Measurements from ENCODE around the gene OR7G1. TPM values are rescaled to one million over a fixed set of nuclear protein-coding genes. Genes with fewer than 3 reads are reported as not detected.
"Not testable (repeated sequence)": the region's sequence is repeated elsewhere in the genome, so short reads cannot be mapped to it uniquely, and the experiment has no call there.

Gene OR7G1
- total RNA-seq, 1 experiment from 2014 or later = not detected

- no peak for DNase-seq (ENCODE audit: low spot score)
These were observed 36.9 kb downstream of the OR7G1 start for GRCh38 chr19:9078651-9079050.

GRCh38 chr19:9076901-9077300, 38.7 kb downstream of the OR7G1 start:
- no peak for DNase-seq (ENCODE audit: low spot score)

GRCh38 chr19:9075064-9075949, 40.3 kb downstream of the OR7G1 start:
- peak; percentile 98 for DNase-seq (ENCODE audit: low spot score)

DNA sequence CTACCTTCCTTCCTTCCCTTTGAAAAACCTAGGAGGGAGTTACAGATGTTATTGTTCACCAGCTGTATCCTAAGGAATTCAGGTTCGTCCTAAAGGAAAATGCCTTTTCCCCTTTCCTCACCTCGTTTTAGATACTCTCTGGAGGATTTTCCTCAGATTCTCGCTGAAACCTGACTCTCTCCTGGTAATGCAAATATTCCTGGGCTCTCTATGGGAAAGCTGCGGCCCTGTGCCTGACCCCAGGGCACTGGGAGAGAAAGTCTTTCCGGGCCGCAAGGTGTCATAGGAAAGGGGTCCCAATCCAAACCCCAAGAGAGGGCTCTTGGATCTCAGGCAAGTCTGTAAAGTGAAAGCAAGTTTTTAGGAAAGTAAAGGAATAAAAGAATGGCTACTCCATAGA, 41.8 kb downstream of the OR7G1 start:
- DNase-seq (ENCODE audit: low spot score) = no peak

- not testable (repeated sequence) for DNase-seq (ENCODE audit: low spot score)
These were observed 43.8 kb downstream of the OR7G1 start for GRCh38 chr19:9071720-9072119.

DNA sequence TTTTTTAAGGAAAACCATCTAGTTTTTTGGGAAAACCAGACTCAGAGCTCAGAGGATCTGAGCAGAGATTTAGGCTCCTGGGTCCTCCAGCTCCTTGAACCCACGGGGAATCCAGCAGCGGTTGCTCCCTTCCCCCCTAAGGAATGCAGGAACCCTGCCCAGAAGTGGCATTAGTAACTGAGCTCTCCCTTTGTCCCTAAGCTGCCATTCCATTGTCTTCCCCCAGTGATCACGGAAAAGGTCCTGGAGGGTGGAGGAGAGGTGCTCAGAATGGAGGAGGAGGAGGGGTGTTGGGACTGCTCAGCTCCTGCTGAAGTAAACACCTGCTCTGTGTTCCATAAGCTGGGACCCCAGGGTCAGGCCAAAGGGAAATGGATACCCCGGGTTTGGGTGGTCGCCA, 45.5 kb downstream of the OR7G1 start:
- no peak for DNase-seq (ENCODE audit: low spot score)

DNA sequence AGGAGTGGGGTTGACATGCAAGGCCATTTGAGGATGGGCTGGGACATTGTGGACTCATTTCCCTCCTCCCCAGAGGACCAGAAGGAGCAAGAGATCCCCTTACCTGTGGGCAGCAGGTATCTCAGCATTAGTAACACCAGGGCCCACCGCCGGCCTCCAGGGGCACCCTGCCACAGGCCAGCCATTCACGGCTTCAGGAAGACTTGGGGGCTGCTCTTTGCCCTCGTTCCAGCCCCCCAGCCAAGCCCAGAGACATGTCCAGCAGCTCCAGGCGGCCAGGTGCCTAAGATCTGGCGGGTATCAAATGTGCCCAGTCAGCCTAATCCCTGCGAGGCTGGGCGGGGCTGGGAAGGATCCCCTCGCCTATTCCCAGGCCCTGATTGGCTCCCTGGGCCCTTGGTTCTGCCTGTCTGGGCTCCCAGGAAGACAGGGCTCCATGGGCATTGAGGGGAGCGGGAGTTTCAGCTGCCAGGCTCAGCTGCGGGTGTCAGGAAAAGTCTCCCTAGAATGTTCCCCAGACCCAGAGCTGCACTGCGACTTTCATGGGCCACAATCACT, 50.0 kb downstream of the OR7G1 start:
- no peak for DNase-seq (ENCODE audit: low spot score)

Other genes starting within 250 kb of the OR7G1 start
- not detected in 2 replicates for gene MUC16, start 105.4 kb downstream of the OR7G1 start, total RNA-seq (2014; rRNA removed; shearing (Covaris generic))
- gene OR1M1, start 28.7 kb downstream of the OR7G1 start, total RNA-seq (2014; rRNA removed; shearing (Covaris generic)) = not detected in 2 replicates
- gene OR7G2, start 8.3 kb downstream of the OR7G1 start, total RNA-seq (2014; rRNA removed; shearing (Covaris generic)) = not detected in 2 replicates
- not detected in 2 replicates for gene OR7G3, start 11.2 kb upstream of the OR7G1 start, total RNA-seq (2014; rRNA removed; shearing (Covaris generic))
- 14.1 and 24.3 TPM in 2 replicates for gene ZNF317, start 24.6 kb upstream of the OR7G1 start, total RNA-seq (2014; rRNA removed; shearing (Covaris generic))
- not detected in 2 replicates for gene OR7D2, start 63.2 kb upstream of the OR7G1 start, total RNA-seq (2014; rRNA removed; shearing (Covaris generic))
- not detected in 2 replicates for gene OR7D4, start 103.8 kb upstream of the OR7G1 start, total RNA-seq (2014; rRNA removed; shearing (Covaris generic))
- gene OR7E24, start 135.2 kb upstream of the OR7G1 start, total RNA-seq (2014; rRNA removed; shearing (Covaris generic)) = not detected in 2 replicates
- 8.9 and 21.8 TPM in 2 replicates for gene ZNF699, start 194.1 kb upstream of the OR7G1 start, total RNA-seq (2014; rRNA removed; shearing (Covaris generic))
- 6.8 and 15.9 TPM in 2 replicates for gene ZNF559, start 208.4 kb upstream of the OR7G1 start, total RNA-seq (2014; rRNA removed; shearing (Covaris generic))
- 1.0 and 4.4 TPM in 2 replicates for gene ZNF177, start 247.2 kb upstream of the OR7G1 start, total RNA-seq (2014; rRNA removed; shearing (Covaris generic))